ENCODE results near the gene SATB2.

The SATB2 gene

GRCh38 chr2:199455210-199455544 lies 2.6 kb downstream of the SATB2 start:
- TF ChIP-seq, protein P1, sequence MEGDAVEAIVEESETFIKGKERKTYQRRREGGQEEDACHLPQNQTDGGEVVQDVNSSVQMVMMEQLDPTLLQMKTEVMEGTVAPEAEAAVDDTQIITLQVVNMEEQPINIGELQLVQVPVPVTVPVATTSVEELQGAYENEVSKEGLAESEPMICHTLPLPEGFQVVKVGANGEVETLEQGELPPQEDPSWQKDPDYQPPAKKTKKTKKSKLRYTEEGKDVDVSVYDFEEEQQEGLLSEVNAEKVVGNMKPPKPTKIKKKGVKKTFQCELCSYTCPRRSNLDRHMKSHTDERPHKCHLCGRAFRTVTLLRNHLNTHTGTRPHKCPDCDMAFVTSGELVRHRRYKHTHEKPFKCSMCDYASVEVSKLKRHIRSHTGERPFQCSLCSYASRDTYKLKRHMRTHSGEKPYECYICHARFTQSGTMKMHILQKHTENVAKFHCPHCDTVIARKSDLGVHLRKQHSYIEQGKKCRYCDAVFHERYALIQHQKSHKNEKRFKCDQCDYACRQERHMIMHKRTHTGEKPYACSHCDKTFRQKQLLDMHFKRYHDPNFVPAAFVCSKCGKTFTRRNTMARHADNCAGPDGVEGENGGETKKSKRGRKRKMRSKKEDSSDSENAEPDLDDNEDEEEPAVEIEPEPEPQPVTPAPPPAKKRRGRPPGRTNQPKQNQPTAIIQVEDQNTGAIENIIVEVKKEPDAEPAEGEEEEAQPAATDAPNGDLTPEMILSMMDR (conservative IDR thresholded peaks at IDR 0.05): no peak
- TF ChIP-seq ZFX (IDR thresholded peaks at IDR 0.05): no peak
- H3K27ac ChIP-seq: no peak overlapping the region

GRCh38 chr2:199452991-199453379 lies 4.8 kb downstream of the SATB2 start:
- TF ChIP-seq, protein P1 (conservative IDR thresholded peaks at IDR 0.05): no peak
- no peak for TF ChIP-seq ZFX (IDR thresholded peaks at IDR 0.05)
- H3K27ac ChIP-seq: no peak overlapping the region

- no peak for TF ChIP-seq ZFX (IDR thresholded peaks at IDR 0.05)
- TF ChIP-seq, protein P1 (conservative IDR thresholded peaks at IDR 0.05): no peak
- no peak overlapping the region for H3K27ac ChIP-seq
Observed at GRCh38 chr2:199452260-199452990, 5.3 kb downstream of the SATB2 start.

DNA sequence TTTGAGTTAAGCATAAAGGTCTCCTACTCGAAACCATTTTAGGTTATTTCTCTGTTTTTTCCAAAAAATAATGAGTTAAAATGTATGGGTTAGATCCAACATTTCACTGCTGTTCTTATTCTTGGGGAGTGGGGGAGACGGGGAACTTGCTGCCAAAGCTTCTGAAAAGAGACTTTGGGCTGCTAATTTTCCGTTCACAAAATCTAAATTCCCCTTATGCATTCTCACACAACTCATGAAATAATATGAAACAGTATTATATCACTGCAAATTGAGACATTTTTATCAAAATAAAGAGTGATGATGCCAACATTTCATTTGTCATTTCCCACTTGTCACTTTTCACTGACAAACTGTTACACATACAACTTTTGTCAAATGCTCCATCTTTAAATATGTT lies 7.8 kb downstream of the SATB2 start:
- TF ChIP-seq ZFX (IDR thresholded peaks at IDR 0.05): no peak
- TF ChIP-seq, protein P1 (conservative IDR thresholded peaks at IDR 0.05): no peak
- H3K27ac ChIP-seq: no peak overlapping the region

DNA sequence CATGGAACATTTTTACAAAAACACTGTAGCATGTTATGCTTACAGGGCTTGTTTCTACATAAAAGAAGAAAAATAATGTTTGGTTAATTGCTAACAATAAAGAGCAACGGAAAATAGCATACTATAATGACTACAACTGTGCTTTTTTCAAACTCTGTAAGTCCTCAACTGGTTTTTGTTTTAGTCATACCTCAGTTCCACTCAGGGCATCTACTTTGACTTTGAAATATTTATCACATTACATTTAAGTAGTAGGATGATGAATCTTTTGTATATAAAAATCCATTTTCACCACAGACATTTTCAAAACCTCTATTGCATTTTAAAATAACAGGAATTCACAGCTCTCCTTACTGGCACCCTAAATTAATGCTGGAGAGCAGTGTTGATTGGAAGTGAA lies 8.3 kb downstream of the SATB2 start:
- no peak overlapping the region for H3K27ac ChIP-seq
- no peak for TF ChIP-seq ZFX (IDR thresholded peaks at IDR 0.05)
- TF ChIP-seq, protein P1 (conservative IDR thresholded peaks at IDR 0.05): no peak

DNA sequence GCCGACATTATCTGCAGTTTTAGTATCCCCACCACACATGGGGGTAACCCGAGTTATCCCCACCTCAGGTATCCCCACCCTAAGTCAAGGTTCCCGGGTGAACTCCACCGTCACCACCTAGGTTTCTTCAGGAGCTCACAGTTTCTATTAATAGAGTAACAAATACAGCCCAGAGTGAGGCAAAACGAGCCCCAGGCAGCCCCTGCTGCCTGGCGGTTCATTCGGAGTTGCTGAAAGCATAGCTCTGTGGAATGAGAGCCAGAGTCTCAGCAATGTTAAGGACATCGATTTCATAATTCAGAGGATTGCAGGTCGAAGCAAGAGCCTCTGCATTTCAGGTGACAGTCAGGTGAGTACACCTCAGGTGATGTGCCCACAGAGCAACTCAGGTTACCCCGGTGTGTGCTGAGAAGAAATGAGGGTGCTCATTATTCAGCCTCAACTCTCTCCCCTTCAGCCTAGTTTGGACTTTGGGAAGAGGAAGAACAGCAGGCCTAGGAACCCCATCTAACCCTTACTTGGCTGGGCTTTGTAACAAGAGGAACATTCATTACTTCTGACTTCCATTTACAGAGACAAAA lies 10.7 kb downstream of the SATB2 start:
- H3K27ac ChIP-seq: no peak overlapping the region

GRCh38 chr2:199444749-199445148 lies 13.0 kb downstream of the SATB2 start:
- TF ChIP-seq, protein P1 (conservative IDR thresholded peaks at IDR 0.05): no peak
- TF ChIP-seq ZFX (IDR thresholded peaks at IDR 0.05): no peak
- H3K27ac ChIP-seq: no peak overlapping the region

More for the DNA sequence above, 10.7 kb downstream of the SATB2 start:
- no peak for TF ChIP-seq ZFX (IDR thresholded peaks at IDR 0.05)
- TF ChIP-seq, protein P1 (conservative IDR thresholded peaks at IDR 0.05): no peak

Data from C4-2B (cell line).